Right lobe of liver (tissue), 4 donors: Measurements from ENCODE around the gene METTL16.

Source experiments
- POLR2A ChIP-seq: fragments of 450-650 bp; IDR thresholded peaks from one replicate; pipeline ENCODE4 v1.6.1; 2017; ENCODE audit warnings: antibody characterized with exemption, mild to moderate bottlenecking
- TF ChIP-seq, protein P1 (sequence below), 4 donors: fragments of 200-600 bp in 3 of 4; fragments of 450-650 bp in 1 of 4; IDR thresholded peaks; one replicate each; pipeline versions ENCODE4 v1.5.1 to v1.8.0; 2016 to 2022; ENCODE audit warnings: antibody characterized with exemption in 4 of 4, mild to moderate bottlenecking in 2 of 4
- donor health status: DM: no; HTN: no; CAD: no.
- donor health status: DM: no; HTN: no; CAD: no.
- donor health status: DM: no; HTN: yes; CAD: no.

DNA sequence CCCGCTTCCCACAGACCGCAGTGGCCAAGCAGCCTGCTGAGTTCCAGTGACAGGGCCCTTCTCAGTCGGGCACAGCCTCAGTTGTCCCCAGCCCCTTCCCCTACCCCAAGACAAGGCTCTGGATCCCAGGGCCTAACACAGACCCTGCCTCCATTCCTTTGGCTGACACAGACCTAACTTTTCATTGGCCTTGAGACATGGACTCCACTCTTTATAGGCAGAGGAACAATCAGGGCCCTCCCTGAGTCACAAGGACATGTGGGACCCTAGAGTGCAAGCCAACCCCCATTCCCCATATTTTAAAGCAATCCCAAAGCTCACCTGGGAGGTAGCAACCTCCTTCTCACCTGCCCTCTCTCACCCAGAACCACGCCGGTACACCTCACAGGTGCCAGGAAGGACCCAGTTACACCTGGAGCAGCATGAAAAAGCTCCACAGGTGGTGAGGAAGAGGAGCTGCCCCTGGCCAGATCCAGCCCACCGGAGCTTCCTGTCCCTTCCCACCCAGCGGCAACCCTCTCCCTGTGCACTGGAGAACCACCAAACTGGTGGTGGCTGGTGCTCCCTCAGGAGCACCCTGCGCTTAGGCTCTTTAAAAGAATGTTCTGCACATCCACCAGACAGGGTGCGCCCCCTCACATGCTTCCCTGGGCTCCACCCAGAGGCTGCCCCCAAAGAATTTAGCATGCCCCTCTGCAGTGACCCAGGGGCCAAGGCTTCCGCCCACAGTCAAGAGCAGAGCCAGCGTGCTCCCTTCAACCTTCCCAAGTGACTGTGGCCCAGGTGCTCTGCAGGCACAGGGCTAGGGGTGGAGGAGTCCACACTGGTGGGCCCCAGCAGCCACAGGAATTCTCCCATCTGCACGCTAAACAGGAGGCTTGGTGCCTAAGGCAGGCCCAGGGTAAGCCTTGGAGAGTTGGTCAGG is 114.2 kb downstream of the METTL16 start:
- TF ChIP-seq, protein P1, sequence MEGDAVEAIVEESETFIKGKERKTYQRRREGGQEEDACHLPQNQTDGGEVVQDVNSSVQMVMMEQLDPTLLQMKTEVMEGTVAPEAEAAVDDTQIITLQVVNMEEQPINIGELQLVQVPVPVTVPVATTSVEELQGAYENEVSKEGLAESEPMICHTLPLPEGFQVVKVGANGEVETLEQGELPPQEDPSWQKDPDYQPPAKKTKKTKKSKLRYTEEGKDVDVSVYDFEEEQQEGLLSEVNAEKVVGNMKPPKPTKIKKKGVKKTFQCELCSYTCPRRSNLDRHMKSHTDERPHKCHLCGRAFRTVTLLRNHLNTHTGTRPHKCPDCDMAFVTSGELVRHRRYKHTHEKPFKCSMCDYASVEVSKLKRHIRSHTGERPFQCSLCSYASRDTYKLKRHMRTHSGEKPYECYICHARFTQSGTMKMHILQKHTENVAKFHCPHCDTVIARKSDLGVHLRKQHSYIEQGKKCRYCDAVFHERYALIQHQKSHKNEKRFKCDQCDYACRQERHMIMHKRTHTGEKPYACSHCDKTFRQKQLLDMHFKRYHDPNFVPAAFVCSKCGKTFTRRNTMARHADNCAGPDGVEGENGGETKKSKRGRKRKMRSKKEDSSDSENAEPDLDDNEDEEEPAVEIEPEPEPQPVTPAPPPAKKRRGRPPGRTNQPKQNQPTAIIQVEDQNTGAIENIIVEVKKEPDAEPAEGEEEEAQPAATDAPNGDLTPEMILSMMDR (IDR thresholded peaks at IDR 0.05): no peak
- no peak for TF ChIP-seq POLR2A
